Testis (tissue), 3 donors: ENCODE data around the gene FCRL5. TPM values are rescaled to one million over a fixed set of nuclear protein-coding genes. Genes with fewer than 3 reads are reported as not detected.
"Not testable (repeated sequence)": the region's sequence is repeated elsewhere in the genome, so short reads cannot be mapped to it uniquely, and the experiment has no call there.

Experiments
- DNase-seq: peaks from one replicate; pipeline ENCODE4 v3.0.0-alpha.2; 2019
- H3K27ac ChIP-seq, 2 donors: fragments of 200-600 bp; sonication (generic); one replicate each; pipeline ENCODE4 v1.5.1; 2019
- H3K27me3 ChIP-seq: fragments of 200-600 bp; sonication (generic); one replicate; pipeline ENCODE4 v1.5.1; 2019
- H3K36me3 ChIP-seq: fragments of 200-600 bp; sonication (generic); one replicate; pipeline ENCODE4 v1.5.1; 2017; ENCODE audit warnings: low read depth; ENCODE audit errors: missing control alignments
- H3K4me1 ChIP-seq: fragments of 200-600 bp; sonication (generic); one replicate; pipeline ENCODE4 v1.5.1; 2019
- H3K4me3 ChIP-seq, 2 donors: fragments of 200-600 bp; sonication (generic); one replicate each; pipeline ENCODE4 v1.5.1; 2017 to 2019
- H3K9me3 ChIP-seq: fragments of 200-600 bp; sonication (generic); one replicate; pipeline ENCODE4 v1.5.1; 2017
- CTCF ChIP-seq, 3 experiments: fragments of 450-650 bp in 2 of 3; fragments of 200-600 bp in 1 of 3; sonication (generic) in 1 of 3; IDR thresholded peaks; one replicate each; pipeline ENCODE4 v1.5.1; 2016 to 2019; ENCODE audit warnings: antibody characterized with exemption in 3 of 3, mild to moderate bottlenecking in 2 of 3, moderate library complexity in 1 of 3
- POLR2A ChIP-seq: fragments of 450-650 bp; IDR thresholded peaks from one replicate; pipeline ENCODE4 v1.6.1; 2017; ENCODE audit warnings: antibody characterized with exemption, mild to moderate bottlenecking, moderate library complexity
- WGBS, 2 donors: methylation state at CpG; one replicate each; pipeline ENCODE4 v1.1.5; 2018; 5-methylcytosine and 5-hydroxymethylcytosine counted together
- intact Hi-C: fragments of 100-400 bp; cut with DNase I; formaldehyde crosslinking; loops from one replicate; pipeline ENCODE4 v1.15.1; 2023; ENCODE audit warnings: low total_unique reads
- polyA plus RNA-seq: library from polyadenylated mRNA; stranded (reverse); fragments of 350-450 nt; fragmentation: Illumina TruSeq; extraction: RNeasy Lipid Tissue Mini Kit (QIAGEN cat#74804); gene quantifications from one replicate; pipeline ENCODE4 v1.2.3, GENCODE V29; 2014; ENCODE audit warnings: low read depth, low replicate concordance; ENCODE audit not compliant: insufficient read depth
- total RNA-seq, 2 donors: library from RNA; depleted of rRNA; stranded (reverse); fragments of >200 nt; gene quantifications; one replicate each; pipeline ENCODE4 v1.2.3, GENCODE V29; 2016

The FCRL5 gene
- total and polyA plus RNA-seq, 3 donors from 2014 or later: 1.1 to 3.9 (median 1.6) TPM

- Histone ChIP-seq H3K4me1 (no peaks in the 10 kb centered on the region), H3K27ac (no peak overlapping the region), H3K36me3 (no peaks in the 10 kb centered on the region), H3K9me3 (no peaks in the 10 kb centered on the region), H3K27me3 (no peaks in the 10 kb centered on the region), H3K4me3 (no peak overlapping the region)
- no peak for DNase-seq
- 62 to 67% methylated on average over 2 of the region's 2 CpGs for WGBS, 2 donors
- TF ChIP-seq POLR2A: no peak
- TF ChIP-seq CTCF (IDR thresholded peaks at IDR 0.05): no peak
- intact Hi-C loops: no loop called here
Measured at GRCh38 chr1:157558119-157558518, 5.8 kb upstream of the FCRL5 start.

GRCh38 chr1:157548081-157548480 is 4.2 kb downstream of the FCRL5 start:
- intact Hi-C loops, H3K36me3 ChIP-seq, H3K9me3 ChIP-seq, H3K4me1 ChIP-seq, H3K27ac ChIP-seq, H3K4me3 ChIP-seq, H3K27me3 ChIP-seq, DNase-seq: not testable (repeated sequence)
- 92 to 93% methylated on average over 1 of the region's 1 CpG for WGBS, 2 donors

GRCh38 chr1:157542676-157543075 is 9.6 kb downstream of the FCRL5 start:
- H3K36me3 ChIP-seq: no peaks in the 10 kb centered on the region
- DNase-seq: peak; percentile 62
- WGBS, 2 donors: 65 to 72% methylated on average over 6 of the region's 6 CpGs
- no peaks in the 10 kb centered on the region for H3K27me3 ChIP-seq
- H3K27ac ChIP-seq: no peak overlapping the region
- TF ChIP-seq CTCF (IDR thresholded peaks at IDR 0.05) (no peak), POLR2A (no peak)
- no peaks in the 10 kb centered on the region for H3K9me3 ChIP-seq
- intact Hi-C loops: no loop called here
- no peak overlapping the region for H3K4me3 ChIP-seq
- no peaks in the 10 kb centered on the region for H3K4me1 ChIP-seq

GRCh38 chr1:157540852-157541251 is 11.5 kb downstream of the FCRL5 start:
- TF ChIP-seq POLR2A (no peak), CTCF (IDR thresholded peaks at IDR 0.05) (no peak)
- no peaks in the 10 kb centered on the region for H3K9me3 ChIP-seq
- WGBS, 2 donors: 83 to 85% methylated on average over 3 of the region's 3 CpGs
- no peaks in the 10 kb centered on the region for H3K4me1 ChIP-seq
- H3K4me3 ChIP-seq: no peak overlapping the region
- no peak for DNase-seq
- no peaks in the 10 kb centered on the region for H3K36me3 ChIP-seq
- no peak overlapping the region for H3K27ac ChIP-seq
- H3K27me3 ChIP-seq: no peaks in the 10 kb centered on the region
- intact Hi-C loops: no loop called here

GRCh38 chr1:157540160-157540748 is 12.1 kb downstream of the FCRL5 start:
- TF ChIP-seq POLR2A (no peak), CTCF (IDR thresholded peaks at IDR 0.05) (no peak)
- H3K27ac ChIP-seq: no peak overlapping the region
- no peak for DNase-seq
- H3K4me1 ChIP-seq: no peaks in the 10 kb centered on the region
- 29 to 31% methylated on average over 2 of the region's 2 CpGs for WGBS, 2 donors
- no peaks in the 10 kb centered on the region for H3K36me3 ChIP-seq
- intact Hi-C loops: no loop called here
- no peaks in the 10 kb centered on the region for H3K9me3 ChIP-seq
- H3K4me3 ChIP-seq: no peak overlapping the region
- no peaks in the 10 kb centered on the region for H3K27me3 ChIP-seq
